GM18498 (cell line): ENCODE results near the gene MGMT.

Experiments
- ATAC-seq: cut with Tn5 transposase; IDR thresholded peaks from one replicate; pipeline ENCODE4 v1.9.1; 2021; ENCODE audit warnings: mild to moderate bottlenecking, moderate library complexity; ENCODE audit not compliant: unreplicated experiment

Gene MGMT

DNA sequence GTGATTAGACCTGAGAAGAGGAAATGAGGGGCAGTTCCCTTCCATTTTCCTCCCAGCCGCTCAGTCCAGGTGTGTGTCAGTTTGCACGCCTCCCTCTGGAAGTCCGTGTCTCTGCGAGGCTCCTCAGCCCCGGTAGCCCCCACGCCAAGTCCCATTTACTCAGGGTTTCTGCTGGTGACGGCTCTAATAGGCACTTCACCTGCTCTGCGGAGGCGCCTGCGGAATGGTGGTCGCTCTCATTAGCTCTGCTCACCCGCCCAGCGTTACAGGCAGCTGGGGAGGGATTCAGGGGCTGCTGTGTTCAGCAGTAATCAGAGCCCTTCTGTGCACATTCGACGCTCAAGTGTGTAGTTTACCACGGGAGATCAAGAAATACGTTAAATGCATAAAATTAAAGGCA lies 179.9 kb downstream of the MGMT start:
- no peak for ATAC-seq

DNA sequence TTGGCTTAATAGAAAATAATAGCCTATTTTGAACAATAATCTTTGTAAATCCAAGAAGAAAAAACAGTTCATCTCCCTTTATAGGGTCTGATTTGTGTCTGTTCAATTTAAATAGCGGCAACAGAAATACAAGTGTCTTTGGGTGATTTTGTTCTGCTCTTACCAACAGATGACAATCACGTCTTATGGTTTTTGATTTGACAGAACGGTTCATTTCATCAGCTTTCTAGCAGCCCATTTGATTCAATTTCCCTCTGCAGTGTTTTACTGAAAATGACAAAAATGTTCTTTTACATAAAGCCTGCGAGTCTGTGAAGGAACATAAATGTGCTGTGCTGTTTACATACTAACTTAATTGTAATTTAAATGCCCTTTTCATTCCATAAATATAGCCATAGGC lies 180.5 kb downstream of the MGMT start:
- ATAC-seq, result no peak

DNA sequence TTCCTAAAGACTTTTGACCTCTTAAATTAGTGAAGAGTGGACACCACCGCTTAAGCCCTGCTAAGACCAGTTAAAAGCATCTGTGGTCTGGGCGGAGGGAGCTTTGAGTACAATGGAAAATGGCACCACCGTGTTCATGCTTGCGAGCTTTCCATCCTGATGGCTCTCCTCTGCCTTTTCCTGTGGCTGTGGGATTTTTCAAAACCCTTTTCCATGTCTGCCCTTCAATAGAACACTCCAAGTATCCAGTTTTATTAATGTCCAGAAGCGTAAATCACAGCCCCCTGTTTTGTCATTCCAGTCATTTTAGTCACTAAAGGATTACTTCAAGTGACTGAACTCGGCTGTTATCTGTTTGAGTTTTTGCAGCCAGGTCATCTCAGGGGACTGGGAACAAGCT lies 181.8 kb downstream of the MGMT start:
- no peak for ATAC-seq

DNA sequence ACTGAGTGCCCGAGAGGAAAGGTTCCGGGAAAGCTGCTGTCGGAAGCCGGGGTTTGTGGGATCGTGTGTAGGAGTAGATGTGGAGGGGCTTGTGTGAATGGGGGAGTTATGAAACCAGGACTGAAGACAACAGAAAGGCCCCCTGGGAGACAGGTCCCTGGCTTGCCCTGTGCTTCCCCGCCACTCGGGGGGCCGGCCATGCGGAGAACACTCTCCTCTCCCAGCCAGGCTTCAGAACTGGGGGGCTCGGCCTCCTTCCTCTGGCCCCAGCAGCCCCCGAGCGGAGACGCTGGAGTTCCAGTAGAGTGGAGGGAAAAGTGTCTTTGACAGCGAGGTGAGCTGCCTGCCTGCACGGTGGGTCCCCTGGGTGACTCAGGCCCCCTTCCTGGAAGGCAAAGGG lies 185.0 kb downstream of the MGMT start:
- no peak for ATAC-seq

DNA sequence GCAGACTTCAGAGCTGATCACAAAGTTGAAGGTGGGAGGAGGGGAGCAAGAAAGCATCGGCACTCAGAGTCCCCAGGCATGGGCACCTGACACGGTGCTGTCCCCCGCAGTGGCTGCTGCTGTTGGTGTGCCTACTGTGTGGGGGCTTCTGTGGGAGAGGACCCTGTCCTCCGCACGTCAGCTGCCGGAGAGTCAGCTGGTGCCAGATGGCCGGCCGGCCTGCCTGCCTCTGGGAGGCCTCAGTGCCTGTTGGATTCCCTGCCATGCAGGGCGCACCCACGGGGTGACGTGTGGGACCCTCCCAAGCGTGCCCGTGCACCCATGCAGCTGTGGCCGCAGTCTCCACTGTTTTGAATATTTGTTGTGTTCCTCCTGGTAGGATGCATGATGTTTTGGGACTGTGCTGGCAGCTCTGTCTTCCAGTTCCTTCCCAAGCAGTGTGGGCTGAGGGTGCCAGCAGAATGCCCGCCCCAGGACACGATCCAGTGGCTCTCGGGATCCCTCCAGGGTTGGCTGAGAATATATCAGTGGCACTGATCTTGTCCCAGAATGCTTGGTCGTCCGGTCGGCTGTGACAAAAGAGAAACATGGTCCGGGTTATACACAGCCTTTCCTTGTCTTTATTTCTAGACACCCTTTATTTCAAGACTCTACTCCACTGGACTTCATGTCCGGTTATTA lies 185.6 kb downstream of the MGMT start:
- no peak for ATAC-seq

DNA sequence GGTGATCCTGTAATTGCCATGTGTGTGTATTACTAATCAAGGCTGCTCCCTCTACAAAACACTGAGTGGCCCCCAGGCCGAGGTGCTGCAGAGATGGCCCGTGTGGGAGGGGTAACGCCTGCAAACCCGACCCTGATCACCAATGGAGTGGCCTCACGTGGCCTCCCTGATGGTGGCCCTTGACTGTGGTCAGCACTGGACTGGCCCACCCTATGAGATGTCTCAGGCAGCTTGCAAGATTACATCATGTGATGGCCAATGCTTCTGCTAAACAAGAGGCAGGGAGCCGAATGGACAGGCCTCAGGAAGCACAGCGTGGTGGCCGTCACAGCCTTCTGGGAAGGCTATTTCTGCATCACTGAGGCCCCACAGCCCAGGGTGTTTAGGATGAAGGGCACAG lies 186.4 kb downstream of the MGMT start:
- no peak for ATAC-seq

DNA sequence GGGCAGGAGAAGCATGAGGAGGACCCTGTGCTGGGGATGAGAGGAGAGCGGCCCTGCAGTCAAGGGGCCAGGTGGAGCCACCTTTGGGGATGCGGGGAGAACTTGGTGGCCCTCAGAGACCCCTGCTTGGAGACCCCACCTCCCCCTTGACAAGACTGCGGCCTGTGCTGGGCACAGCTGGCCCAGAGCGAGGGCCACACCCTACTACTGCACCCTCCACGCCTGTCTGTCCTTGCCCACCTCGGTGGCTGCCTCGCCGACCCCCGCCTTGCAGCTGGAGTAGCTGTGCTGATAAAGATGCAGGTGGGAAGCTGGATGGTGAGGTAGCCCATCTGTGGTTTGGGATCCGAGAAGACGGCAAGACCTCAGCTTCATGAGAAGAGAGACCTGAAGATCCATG lies 186.8 kb downstream of the MGMT start:
- ATAC-seq, result no peak

DNA sequence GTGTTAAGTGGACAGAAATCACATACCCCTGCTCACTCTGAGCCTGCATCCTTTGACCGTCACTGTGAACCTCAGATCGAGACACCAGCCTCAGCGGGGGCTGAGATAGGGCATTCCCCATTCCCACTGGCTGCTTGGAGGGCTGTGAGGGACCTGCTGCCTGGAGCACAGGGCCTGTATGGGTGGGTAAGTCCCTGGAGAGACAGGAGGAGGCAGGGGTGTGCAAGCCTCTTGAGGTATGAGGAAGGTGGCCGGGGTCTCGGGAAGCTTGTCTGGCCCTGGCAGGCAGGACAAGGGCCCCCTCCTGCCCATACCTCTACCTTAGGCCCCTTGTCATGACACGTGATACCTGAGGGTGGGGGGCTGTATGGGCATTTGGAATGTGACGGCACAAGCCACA lies 187.4 kb downstream of the MGMT start:
- ATAC-seq, result no peak

DNA sequence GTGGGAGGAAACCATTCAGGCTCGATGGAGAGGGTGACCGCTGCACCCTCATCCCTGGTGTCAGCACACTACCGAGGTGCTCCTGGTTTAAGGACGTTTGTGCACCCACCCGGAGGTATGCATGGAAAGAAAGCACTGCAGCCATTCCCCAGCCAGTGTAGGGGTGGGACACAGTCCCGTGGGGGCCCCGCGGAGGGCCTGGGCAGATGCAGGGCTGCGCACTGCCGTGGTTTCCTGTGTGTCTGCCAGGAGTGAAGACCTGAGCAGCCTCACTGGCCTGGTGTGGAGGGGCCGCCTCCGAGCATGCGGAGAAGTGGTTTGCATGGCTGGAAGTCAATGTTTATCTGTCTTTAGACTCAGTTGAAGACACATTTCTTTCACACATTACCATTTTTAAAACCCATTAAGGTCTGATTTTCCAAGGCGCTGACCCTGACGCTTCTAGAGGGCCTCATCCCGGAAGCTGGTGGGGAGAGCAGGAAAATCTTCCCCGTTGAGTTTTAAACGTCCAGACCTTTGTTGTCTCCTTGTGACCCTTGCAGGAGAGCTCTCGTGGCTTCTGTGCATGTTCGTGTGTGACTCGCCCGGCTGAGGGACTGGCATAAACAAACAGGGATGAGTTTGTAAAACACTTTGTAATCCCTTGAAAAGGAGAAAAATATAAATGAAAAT lies 188.1 kb downstream of the MGMT start:
- no peak for ATAC-seq

DNA sequence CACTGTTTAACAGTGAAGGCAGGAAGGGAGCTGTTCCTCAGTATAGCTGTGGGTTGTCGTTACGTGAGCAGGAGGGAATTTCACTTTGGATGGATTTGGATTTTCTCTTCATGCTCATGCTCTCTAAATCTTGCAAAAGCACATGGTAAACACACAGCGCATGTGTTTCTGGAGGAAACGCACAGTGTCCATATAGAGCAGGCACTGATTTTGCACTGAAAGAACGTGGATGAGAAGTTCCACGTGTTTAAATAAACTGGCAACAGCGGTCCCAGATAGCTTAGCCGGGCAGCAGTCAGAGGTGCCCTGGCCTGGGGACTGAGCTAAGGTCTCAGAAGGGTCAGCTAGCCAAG lies 188.6 kb downstream of the MGMT start:
- no peak for ATAC-seq

DNA sequence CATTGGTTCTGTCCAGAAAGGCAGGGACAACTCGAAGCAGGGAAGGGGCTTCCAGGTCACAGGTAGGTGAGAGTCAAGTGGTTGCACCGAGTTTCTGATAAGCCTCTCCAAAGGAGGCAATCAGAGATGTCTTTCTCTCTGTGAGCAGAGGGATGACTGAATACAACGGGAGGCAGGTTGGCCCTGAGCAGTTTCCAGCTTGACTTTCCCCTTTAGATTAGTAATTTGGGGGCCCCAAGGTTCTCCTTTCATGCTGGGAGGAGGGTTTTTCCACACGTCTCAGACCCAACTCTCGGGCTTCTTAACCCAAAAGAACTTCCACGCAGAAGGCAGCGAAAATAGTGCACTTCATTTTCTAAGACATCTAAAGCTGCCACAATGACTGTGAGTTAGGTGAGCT lies 189.6 kb downstream of the MGMT start:
- ATAC-seq, result no peak

DNA sequence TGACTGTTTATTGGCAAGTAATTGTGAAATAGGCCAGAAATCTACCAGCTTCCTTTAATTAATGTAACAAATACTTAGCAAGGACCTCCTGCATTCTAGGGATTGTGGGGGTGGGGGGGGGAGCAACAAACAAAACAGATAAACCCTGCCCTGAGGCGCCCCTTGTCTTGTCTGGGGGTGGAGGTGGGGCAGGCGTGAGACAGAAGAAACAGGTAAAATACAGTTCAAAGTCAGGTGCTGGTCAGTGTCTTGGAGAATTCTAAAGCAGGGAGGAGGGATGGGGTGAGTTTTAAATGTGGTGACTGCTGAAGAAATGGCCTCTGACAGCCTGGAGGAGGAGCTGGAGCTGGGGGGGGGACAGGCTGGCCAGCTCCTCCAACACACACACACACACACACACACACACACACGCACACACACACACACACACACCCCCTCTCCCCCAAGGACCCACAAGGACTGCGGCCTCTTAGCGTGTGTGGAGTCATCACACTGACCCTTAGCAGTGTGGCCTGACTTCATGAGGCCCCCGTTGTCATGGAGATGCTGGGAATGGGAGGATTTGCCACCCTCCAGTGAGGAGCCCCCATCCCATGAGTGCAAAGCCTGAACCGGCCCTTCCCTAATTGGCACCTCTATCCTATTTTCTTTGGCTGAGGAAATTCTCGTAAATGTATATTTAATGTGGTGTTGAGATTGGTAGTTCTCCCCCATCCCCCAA lies 190.4 kb downstream of the MGMT start:
- ATAC-seq, result no peak

DNA sequence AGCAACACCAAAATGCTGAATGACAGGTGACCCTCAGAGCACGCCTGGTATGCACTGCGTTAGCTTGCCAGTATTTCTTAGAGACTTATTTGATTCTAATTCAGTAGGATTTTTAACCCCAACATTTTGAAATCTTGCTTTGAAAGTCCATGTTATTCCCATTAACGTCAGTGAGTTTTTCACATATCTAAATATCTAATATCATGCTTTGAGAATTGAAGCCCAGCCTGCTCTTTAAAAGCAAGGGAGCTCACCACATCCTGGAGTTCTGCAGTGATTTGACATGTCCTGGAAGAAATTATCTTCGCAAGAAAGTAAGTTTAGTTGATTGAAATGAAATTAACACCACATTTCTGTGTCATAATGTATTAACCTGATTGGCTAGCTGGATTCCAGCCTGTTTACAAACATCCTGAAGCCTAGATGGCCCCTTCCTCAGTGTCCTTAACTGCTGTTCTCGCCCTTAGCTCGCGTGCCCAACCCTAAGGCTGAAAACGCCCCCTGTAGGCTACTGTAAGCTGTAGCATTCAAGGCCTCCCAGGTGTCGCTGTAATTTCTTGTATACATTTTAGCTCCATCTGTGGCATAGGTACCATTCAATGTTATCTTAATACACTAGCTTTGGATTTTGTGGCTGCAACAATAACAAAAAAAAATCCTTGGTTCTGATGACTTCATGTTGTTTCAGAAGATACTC lies 191.5 kb downstream of the MGMT start:
- ATAC-seq, result no peak

DNA sequence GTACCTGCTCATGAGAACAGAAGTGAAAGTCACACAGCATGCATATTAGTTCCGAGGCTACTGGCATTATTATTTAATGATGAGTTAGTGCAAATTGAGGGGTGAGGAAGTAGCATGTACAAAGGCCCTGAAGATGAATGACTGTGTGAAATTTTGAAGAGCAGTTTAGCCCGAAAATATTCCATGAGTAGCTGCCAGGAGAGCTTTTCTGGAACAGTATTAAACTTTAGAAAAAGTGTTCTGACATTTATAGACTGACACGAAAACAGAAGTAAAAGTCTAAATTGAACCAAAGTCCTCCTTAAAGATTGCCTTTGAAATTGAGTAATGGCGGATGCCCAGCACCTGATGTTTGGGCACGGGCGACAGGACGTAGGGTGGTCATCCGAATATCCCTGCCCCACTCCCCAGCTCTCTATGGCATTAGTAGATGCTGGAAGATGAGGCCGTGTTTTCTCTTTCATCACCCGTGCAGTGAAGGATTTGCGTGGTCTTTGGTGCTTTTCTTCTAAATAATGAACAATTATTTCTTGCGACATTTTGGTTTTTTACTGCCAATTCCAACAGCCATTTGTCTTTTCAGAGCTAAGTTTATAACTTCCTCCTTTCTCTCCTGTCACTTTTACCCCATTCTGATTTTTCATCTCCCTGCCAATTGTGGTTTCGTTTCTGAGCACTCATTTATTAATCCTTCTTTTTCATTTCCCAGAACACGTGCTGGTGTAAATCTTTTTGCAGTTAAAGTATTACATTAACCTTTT lies 192.6 kb downstream of the MGMT start:
- ATAC-seq, result no peak

DNA sequence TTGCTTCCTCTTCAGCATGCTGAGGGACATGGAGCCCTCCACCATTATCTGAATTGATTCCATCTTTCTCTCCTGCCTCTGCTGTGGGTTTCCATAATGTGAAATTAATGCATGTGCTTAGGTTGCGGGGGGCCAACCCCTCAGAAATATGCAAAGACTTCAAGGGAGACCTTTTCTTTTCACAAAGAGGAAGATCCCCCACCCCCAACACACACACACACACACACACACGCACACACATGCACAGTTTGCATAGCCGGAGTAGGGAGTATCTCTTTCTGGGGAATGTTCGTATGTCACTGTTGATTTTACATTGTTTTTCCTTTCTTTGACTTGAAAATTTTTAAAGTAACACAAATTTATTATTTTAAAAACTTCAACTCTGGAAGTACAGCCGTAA lies 193.5 kb downstream of the MGMT start:
- no peak for ATAC-seq

DNA sequence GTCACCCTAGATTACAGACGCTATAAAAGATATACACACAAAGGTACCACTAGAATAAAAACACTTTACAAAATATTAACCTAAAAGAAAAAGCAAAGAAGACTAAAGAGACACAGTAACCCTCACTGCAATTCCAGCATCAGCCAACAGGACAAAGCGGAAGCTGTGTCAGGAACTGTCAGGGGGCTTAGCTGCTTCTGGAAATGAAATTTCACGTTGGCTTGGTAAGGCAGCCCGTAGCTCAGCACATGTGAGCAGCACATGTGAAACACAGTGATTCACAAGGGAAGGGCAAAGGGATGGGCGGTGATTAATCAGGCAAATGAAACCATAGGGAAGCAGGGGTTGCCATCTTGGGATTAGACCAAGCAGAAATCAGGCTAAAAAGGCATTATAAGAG lies 195.4 kb downstream of the MGMT start:
- no peak for ATAC-seq

DNA sequence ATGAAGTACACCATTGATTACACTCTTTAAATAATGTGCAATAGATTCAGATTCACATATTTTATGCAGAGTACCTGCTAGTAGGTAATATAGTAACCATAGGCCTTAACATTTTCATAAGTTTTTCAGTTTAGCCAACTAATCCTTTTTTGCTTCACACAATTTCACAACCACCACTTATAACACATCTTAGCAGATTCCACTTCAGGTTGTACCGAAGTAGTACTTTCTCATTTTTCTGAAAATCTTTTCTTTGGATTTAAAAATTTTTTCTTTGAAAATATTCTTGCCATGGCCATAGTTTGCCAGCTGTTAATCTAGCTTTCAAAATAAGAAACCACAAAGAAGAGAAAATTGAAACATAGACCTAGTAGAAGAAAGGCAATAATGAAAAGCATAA lies 203.1 kb downstream of the MGMT start:
- ATAC-seq, result no peak

DNA sequence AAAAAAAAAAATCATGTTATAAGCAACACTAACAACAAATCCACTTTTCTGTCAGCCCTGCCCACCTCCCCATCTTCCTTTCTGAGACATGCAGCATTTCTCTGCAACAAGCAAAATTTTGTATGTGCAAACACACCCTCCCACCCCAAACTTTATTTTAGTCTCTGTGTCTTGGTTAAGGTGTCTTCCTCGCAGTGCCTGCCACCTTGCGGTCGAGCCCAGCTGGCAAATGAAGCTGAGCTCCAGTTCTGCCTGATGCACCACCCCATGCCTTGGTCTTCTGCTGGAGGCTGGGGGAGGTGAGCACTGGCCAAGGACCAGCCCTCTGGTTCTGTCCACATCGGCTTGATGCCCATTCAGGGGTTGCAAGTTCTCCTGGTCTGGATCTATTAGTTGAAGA lies 206.3 kb downstream of the MGMT start:
- ATAC-seq, result no peak

DNA sequence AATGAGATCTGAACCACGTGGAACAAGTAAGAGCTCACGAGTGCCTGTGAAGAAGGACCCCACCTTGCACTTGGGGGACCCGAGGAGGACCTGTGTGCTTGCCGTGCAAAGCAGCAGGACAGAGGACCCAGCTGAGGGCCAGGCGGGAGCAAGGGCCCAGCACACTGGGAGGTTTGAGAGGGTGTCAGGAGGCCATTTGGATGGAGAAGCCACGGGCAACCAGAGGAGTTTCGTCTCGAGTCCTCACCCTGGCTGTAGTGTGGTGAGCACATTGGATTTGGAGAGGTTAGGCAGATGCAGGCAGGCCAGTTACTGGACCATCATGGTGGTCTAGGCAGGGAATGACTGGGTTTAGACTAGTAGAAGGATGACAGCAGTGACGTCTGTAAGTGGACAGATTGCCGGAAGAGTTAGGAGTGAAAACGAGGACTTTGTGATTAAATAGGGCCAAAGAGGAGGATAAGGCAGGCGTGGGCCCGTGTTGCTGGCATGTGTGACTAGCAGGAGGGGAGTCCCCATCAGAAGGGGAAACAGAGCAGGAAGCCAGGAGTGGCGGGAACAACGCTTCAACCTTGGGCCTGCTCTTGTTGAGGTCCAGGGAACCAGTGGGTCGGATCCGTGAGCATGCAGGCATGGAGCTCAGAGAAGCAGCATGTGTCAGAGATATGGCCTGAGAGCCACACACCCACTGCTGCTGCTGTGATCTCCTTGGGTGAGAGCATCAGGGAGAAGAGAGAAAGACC lies 208.2 kb downstream of the MGMT start:
- no peak for ATAC-seq

DNA sequence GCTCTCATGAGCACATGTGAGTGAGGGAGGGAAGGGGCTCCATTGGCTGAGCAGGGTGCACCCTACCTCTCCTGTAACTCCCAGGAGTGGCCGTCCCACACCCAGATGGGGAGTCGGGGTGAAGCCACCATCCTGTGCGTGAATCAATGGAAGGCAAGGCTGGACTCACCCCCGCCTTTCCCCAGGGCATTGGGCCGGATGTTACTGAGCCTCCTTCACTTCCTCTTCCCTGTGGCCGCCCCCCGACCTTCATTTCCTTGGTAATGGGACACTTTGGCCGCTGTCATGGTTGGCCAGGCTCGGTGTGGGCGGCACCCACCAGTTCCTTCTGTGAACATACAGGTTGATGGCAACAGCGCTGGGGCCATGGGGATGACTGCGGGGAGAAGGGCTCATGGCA lies 209.0 kb downstream of the MGMT start:
- no peak for ATAC-seq
